ENCODE data around the gene HOXA1. TPM values are rescaled to one million over a fixed set of nuclear protein-coding genes. Genes with fewer than 3 reads are reported as not detected.

Gene HOXA1
- total and polyA plus RNA-seq, 2 of the 8 experiments (the other 6 are each of a cell fraction or from before 2014, with no cell fraction given) = not detected

DNA sequence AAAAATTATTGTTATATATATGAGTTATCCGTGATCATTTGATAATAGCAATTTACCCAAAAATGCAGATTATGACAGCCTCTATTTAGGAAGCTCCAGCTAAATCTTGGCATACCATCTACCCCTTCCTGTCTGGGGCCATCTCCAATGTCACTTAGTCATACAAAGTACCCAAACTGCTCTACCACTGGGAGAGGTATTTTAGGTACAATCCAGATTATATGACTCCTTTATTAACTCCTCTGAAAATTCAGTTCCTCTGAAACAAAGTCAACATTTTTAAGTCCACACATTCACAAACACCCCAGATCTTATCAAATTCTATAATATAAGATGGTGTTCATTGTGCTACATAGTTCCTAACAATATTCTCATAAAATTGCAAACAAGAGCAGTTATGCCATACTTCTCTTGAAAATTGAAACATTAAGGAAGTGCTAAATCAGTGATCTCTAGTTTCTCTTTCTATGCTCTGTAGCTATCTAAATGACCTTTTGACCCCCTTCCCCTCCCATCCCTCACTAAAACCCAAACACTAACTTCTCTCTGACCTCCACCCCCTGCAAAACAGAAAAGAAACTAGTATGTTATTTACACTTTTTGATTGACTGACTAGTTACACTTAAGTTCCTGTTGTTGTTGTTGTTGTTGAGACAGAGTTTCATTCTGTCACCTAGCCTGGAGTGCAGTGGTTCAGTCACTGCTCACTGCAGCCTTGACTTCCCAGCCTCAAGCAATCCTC lies 16.4 kb downstream of the HOXA1 start:
- POLR2A ChIA-PET (ENCODE audit: partially characterized antibody) = no interaction called here
- Histone ChIP-seq H3K27me3 (replicated peaks in 1 of 4; ENCODE audit: control insufficient read depth in 3 of 4, extremely low read depth in 1 of 4, insufficient read depth in 3 of 4, low read length in 3 of 4) (no peaks in the 10 kb centered on the region), H3K23me2 (ENCODE audit: low read depth, low read length) (no peaks in the 10 kb centered on the region; the same call in 1 of the 2 replicates), H4K91ac (replicated peaks; ENCODE audit: insufficient read length, low read length) (no peak overlapping the region), H2BK5ac (ENCODE audit: low read depth, low read length) (no peak overlapping the region), H3K36me3 (ENCODE audit: control insufficient read depth in 2 of 4, insufficient read depth in 4 of 4, low read length in 3 of 4) (no peaks in the 10 kb centered on the region), H2BK20ac (ENCODE audit: low read length) (no peak overlapping the region), H3K56ac (replicated peaks; ENCODE audit: insufficient read length, low read depth, low read length) (no peak overlapping the region), H3K4me3 (ENCODE audit: extremely low read depth in 1 of 4, insufficient read depth in 2 of 4, low read depth in 3 of 4, low read length in 4 of 4) (no peak overlapping the region), H4K5ac (ENCODE audit: insufficient read length, low read depth, low read length) (no peak overlapping the region), H2BK120ac (replicated peaks; ENCODE audit: low read depth, low read length) (no peak overlapping the region), H3K9ac (replicated peaks in 1 of 4; ENCODE audit: extremely low read depth in 1 of 4, low read depth in 3 of 4, low read length in 3 of 4) (no peak overlapping the region), H2AK5ac (ENCODE audit: low read depth, low read length) (no peak overlapping the region), H3K9me3 (ENCODE audit: insufficient read depth in 2 of 2, low read depth in 1 of 2, low read length in 1 of 2) (no peaks in the 10 kb centered on the region), H2BK12ac (ENCODE audit: low read depth, low read length) (no peak overlapping the region), H3K4me2 (ENCODE audit: insufficient read depth in 1 of 2, low read depth in 2 of 2, low read length in 2 of 2) (no peak overlapping the region), H2BK15ac (ENCODE audit: low read length) (no peak overlapping the region), H3K18ac (ENCODE audit: extremely low read depth, low read length) (no peak overlapping the region), H3K79me1 (ENCODE audit: low read depth, low read length) (no peaks in the 10 kb centered on the region), H3K14ac (ENCODE audit: insufficient read length) (no peak overlapping the region), H2AFZ (ENCODE audit: low read length) (no peak overlapping the region), H3K27ac (ENCODE audit: low read depth, low read length) (no peak overlapping the region), H4K20me1 (replicated peaks in 1 of 2; ENCODE audit: control insufficient read depth in 1 of 2, insufficient read depth in 2 of 2, low read length in 2 of 2) (no peaks in the 10 kb centered on the region), H3K4me1 (replicated peaks in 1 of 4; ENCODE audit: control insufficient read depth in 3 of 4, insufficient read depth in 4 of 4, low read length in 3 of 4) (peaks cover 0 to 3% (median 0%) of the 10 kb centered on the region in 4 experiments; a peak in 1 of 7 replicates), H3K23ac (ENCODE audit: insufficient read length) (no peak overlapping the region), H3K79me2 (ENCODE audit: control insufficient read depth in 1 of 2, insufficient read depth in 2 of 2, low read length in 2 of 2) (no peaks in the 10 kb centered on the region), H4K8ac (ENCODE audit: extremely low read depth, insufficient read depth, low read length) (no peak overlapping the region), H3K4ac (replicated peaks; ENCODE audit: insufficient read length, low read depth, low read length) (no peak overlapping the region)
- TF ChIP-seq RFX5 (IDR thresholded peaks at IDR 0.05; ENCODE audit: borderline replicate concordance, low read depth, low read length) (no peak), POU5F1 (IDR thresholded peaks at IDR 0.05; ENCODE audit: low read depth, low read length) (no peak), EZH2 (IDR thresholded peaks at IDR 0.05; ENCODE audit: low read depth, low read length, severe bottlenecking) (no peak), YY1 (IDR thresholded peaks at IDR 0.05; ENCODE audit: low read depth, low read length) (no peak), GABPA (IDR thresholded peaks at IDR 0.05; ENCODE audit: borderline replicate concordance, insufficient read depth, low read length) (no peak), CHD2 (IDR thresholded peaks at IDR 0.05; ENCODE audit: low read length) (no peak), POLR2AphosphoS5 (IDR thresholded peaks at IDR 0.05; ENCODE audit: low read depth, low read length) (no peak), TCF12 (IDR thresholded peaks at IDR 0.05; ENCODE audit: low read depth, low read length) (no peak), BACH1 (IDR thresholded peaks at IDR 0.05; ENCODE audit: low read length) (no peak), SP2 (IDR thresholded peaks at IDR 0.05; ENCODE audit: low read length) (no peak), PHF8 (conservative IDR thresholded peaks at IDR 0.05; ENCODE audit: low read depth, low read length) (no peak), HDAC6 (IDR thresholded peaks at IDR 0.05; ENCODE audit: low read depth, low read length) (no peak)
- TF ChIP-seq, protein P1, sequence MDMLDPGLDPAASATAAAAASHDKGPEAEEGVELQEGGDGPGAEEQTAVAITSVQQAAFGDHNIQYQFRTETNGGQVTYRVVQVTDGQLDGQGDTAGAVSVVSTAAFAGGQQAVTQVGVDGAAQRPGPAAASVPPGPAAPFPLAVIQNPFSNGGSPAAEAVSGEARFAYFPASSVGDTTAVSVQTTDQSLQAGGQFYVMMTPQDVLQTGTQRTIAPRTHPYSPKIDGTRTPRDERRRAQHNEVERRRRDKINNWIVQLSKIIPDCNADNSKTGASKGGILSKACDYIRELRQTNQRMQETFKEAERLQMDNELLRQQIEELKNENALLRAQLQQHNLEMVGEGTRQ (IDR thresholded peaks at IDR 0.05; ENCODE audit: low read length) = no peak
- FAIRE-seq (no peak), DNase-seq (ENCODE audit: low read depth in 1 of 2, low spot score in 2 of 2) (no peak)
- CTCF ChIA-PET (ENCODE audit: partially characterized antibody) = interaction anchor here (0.7 kb wide), 1 partner anchor 15 kb away, joined by 3 read pairs; no protein-coding TSS in a partner anchor
- WGBS, 2 experiments (ENCODE audit: extremely low coverage in 1 of 2, insufficient coverage in 1 of 2, insufficient read length in 1 of 2, insufficient replicate concordance in 2 of 2, low coverage in 1 of 2, low lambda C conversion rate in 2 of 2, missing lambda C conversion rate in 1 of 2) = 80% methylated on average over 1 of the region's 1 CpG; no CpG with 5 or more reads in 1 of the 2 experiments
